Measurements from ENCODE around the gene SLC6A2. TPM values are rescaled to one million over a fixed set of nuclear protein-coding genes. Genes with fewer than 3 reads are reported as not detected.
A peak's percentile ranks its signal among the peaks of the same experiment; 100 is the strongest.
"Not testable (repeated sequence)": the region's sequence is repeated elsewhere in the genome, so short reads cannot be mapped to it uniquely, and the experiment has no call there.

SLC6A2 gene
- total RNA-seq, result 10 to 100 TPM in 4 of 9 donors, 1 to 10 TPM in 3, under 1 TPM in 2; 0.26 to 32.8 (median 4.9) TPM
- polyA plus RNA-seq, result 10 to 100 TPM in 2 of 3 donors, 1 to 10 TPM in 1; 1.6 to 12.5 (median 12.4) TPM
- long read RNA-seq, donor 1, result 0 reads
- long read RNA-seq, donor 2, result 0 reads
- long read RNA-seq, donor 3, result 0 reads
- long read RNA-seq, donor 4, partial matches to known transcripts, result 1 of 1 reads
- long read RNA-seq, donor 4, other reads (novel, unspliced or antisense), result 0 of 1 reads
- long read RNA-seq, donor 5, result 0 reads
- long read RNA-seq, donor 6, partial matches to known transcripts, result 5 of 8 reads
- long read RNA-seq, donor 6, other reads (novel, unspliced or antisense), result 0 of 8 reads
- long read RNA-seq, donor 7, result 0 reads
- long read RNA-seq, donor 8, result 0 reads
- long read RNA-seq, donor 9, result 0 reads
- long read RNA-seq, donor 10, result 0 reads

- peak in 4 of 7 donors; percentile 29 to 88 (median 38) for DNase-seq
- H3K27ac ChIP-seq, result no peak within 1 kb of the TSS
- no peaks in the 10 kb centered on the region for H3K36me3 ChIP-seq (replicated peaks in 1 of 2)
- WGBS, 4 donors, result 0 to 2% (median 1%) methylated on average over 7 to 71 of the region's 71 CpGs
- H3K4me3 ChIP-seq, result peak within 1 kb of the TSS in 1 of 4 donors; percentile 36
- H3K27me3 ChIP-seq, result peaks cover 33% of the 10 kb centered on the region
- intact Hi-C loops (cut with DNase I), result no loop called here
- peak in 1 of 2 donors; percentile 36 for TF ChIP-seq POLR2A (IDR thresholded peaks at IDR 0.05)
- TF ChIP-seq CTCF (IDR thresholded peaks at IDR 0.05), result peak in 2 of 6 experiments; percentile 7 to 16
- no peaks in the 10 kb centered on the region for H3K9me3 ChIP-seq (replicated peaks in 1 of 3)
- H3K4me1 ChIP-seq (replicated peaks in 1 of 2), result peaks cover 0 to 2% of the 10 kb centered on the region in 2 donors
Observed at GRCh38 chr16:55655897-55656681, at the start of gene SLC6A2. Gene SLC6A2 (plus strand): TSS chr16:55655988. CDS start chr16:55656695, 707 bp downstream.

GRCh38 chr16:55613613-55614335, 42.0 kb upstream of the SLC6A2 start:
- 48 to 50% (median 49%) methylated on average over 6 of the region's 6 CpGs for WGBS, 4 donors
- DNase-seq, result no peak
- intact Hi-C loops (cut with DNase I), result no loop called here

GRCh38 chr16:55615071-55615470, 40.7 kb upstream of the SLC6A2 start:
- peak in 1 of 7 donors; percentile 58 for DNase-seq
- Histone ChIP-seq H3K27ac (no peak overlapping the region), H3K9me3 (replicated peaks in 1 of 3) (no peaks in the 10 kb centered on the region), H3K4me3 (no peak overlapping the region), H3K4me1 (replicated peaks in 1 of 2) (no peaks in the 10 kb centered on the region), H3K27me3 (no peaks in the 10 kb centered on the region), H3K36me3 (replicated peaks in 1 of 2) (no peaks in the 10 kb centered on the region)
- TF ChIP-seq CTCF (IDR thresholded peaks at IDR 0.05) (no peak), POLR2A (IDR thresholded peaks at IDR 0.05) (no peak)
- intact Hi-C loops (cut with DNase I), result no loop called here
- WGBS, 4 donors, result 58 to 64% (median 59%) methylated on average over 3 of the region's 3 CpGs

More at GRCh38 chr16:55613613-55614335, 42.0 kb upstream of the SLC6A2 start:
- Histone ChIP-seq H3K4me1 (replicated peaks in 1 of 2) (no peaks in the 10 kb centered on the region), H3K36me3 (replicated peaks in 1 of 2) (no peaks in the 10 kb centered on the region), H3K27me3 (no peaks in the 10 kb centered on the region), H3K27ac (no peak overlapping the region), H3K4me3 (no peak overlapping the region), H3K9me3 (replicated peaks in 1 of 3) (no peaks in the 10 kb centered on the region)
- TF ChIP-seq CTCF (IDR thresholded peaks at IDR 0.05) (no peak), POLR2A (IDR thresholded peaks at IDR 0.05) (no peak)

GRCh38 chr16:55615670-55616069, 40.1 kb upstream of the SLC6A2 start:
- H3K27me3 ChIP-seq; intact Hi-C loops (cut with DNase I); H3K9me3 ChIP-seq (replicated peaks in 1 of 3); DNase-seq; H3K27ac ChIP-seq; H3K36me3 ChIP-seq (replicated peaks in 1 of 2); H3K4me1 ChIP-seq (replicated peaks in 1 of 2); H3K4me3 ChIP-seq: not testable (repeated sequence)
- 72 to 84% (median 76%) methylated on average over 11 of the region's 11 CpGs for WGBS, 4 donors

All from adrenal gland (tissue), 19 donors.